Naive thymus-derived CD4-positive, alpha-beta T cell (primary cell): ENCODE data around the gene ZBTB20. TPM values are rescaled to one million over a fixed set of nuclear protein-coding genes. Genes with fewer than 3 reads are reported as not detected.

Source experiments
- ATAC-seq: fragments of 150-1000 bp; cut with Tn5 transposase; 2 replicates; pipeline ENCODE4 v1.10.0; 2021; ENCODE audit warnings: mild to moderate bottlenecking, moderate library complexity
- CTCF ChIA-PET: fragments of 350-600 bp; sonication (Branson Sonifier 250); formaldehyde crosslinking; loops from one replicate; lab custom pipeline; 2021; ENCODE audit warnings: antibody characterized with exemption; lab: Charles Lee
- POLR2A ChIA-PET: fragments of 350-600 bp; sonication (Branson Sonifier 250); formaldehyde crosslinking; loops from one replicate; lab custom pipeline; 2021; ENCODE audit warnings: antibody characterized with exemption, inconsistent platforms; lab: Charles Lee
- DNase-seq, 9 donors: peaks; one replicate each; pipeline versions ENCODE4 v3.0.0 to v3.0.0-alpha.2; 2020 to 2022; ENCODE audit warnings: mixed read lengths in 1 of 9
- H3K27ac ChIP-seq: one replicate; pipeline ENCODE4 v1.7.0; 2013; ENCODE audit warnings: mild to moderate bottlenecking, low read depth, low read length, moderate library complexity
- H3K27me3 ChIP-seq, 2 donors: one replicate each; pipeline ENCODE4 v1.7.0; 2013; ENCODE audit warnings: low read length in 2 of 2, mild to moderate bottlenecking in 2 of 2, moderate library complexity in 2 of 2; ENCODE audit not compliant: control insufficient read depth in 2 of 2, insufficient read depth in 2 of 2
- H3K36me3 ChIP-seq, 3 experiments: 1 replicate in 2 of 3; 2 replicates in 1 of 3; pipeline ENCODE4 v1.7.0; 2013; ENCODE audit warnings: low read length in 3 of 3, mild to moderate bottlenecking in 3 of 3, moderate library complexity in 1 of 3; ENCODE audit not compliant: insufficient read depth in 3 of 3, control insufficient read depth in 2 of 3
- H3K4me1 ChIP-seq, 2 donors: one replicate each; pipeline ENCODE4 v1.7.0; 2013; ENCODE audit warnings: low read length in 2 of 2, mild to moderate bottlenecking in 2 of 2, moderate library complexity in 1 of 2; ENCODE audit not compliant: control insufficient read depth in 2 of 2, insufficient read depth in 2 of 2
- H3K4me3 ChIP-seq: 2 replicates; pipeline ENCODE4 v1.7.0; 2013; ENCODE audit warnings: mild to moderate bottlenecking, low read length
- H3K9me3 ChIP-seq, 3 experiments: 1 replicate in 2 of 3; 2 replicates in 1 of 3; pipeline ENCODE4 v1.7.0; 2013; ENCODE audit warnings: low read length in 3 of 3; ENCODE audit not compliant: control insufficient read depth in 2 of 3
- H3K27ac Mint-ChIP-seq, 9 donors: one replicate each; pipeline ENCODE4 v1.8.0; 2020 to 2022; ENCODE audit warnings: mixed read lengths in 9 of 9, mild to moderate bottlenecking in 8 of 9, moderate library complexity in 5 of 9, inconsistent platforms in 2 of 9
- H3K27me3 Mint-ChIP-seq, 5 donors: one replicate each; pipeline ENCODE4 v1.8.0; 2021 to 2022; ENCODE audit warnings: mixed read lengths in 5 of 5, mild to moderate bottlenecking in 1 of 5
- H3K36me3 Mint-ChIP-seq, 5 donors: one replicate each; pipeline ENCODE4 v1.8.0; 2020 to 2022; ENCODE audit warnings: mixed read lengths in 5 of 5, mild to moderate bottlenecking in 3 of 5, inconsistent platforms in 1 of 5
- H3K4me1 Mint-ChIP-seq, 7 donors: one replicate each; pipeline ENCODE4 v1.8.0; 2020 to 2022; ENCODE audit warnings: mixed read lengths in 7 of 7, mild to moderate bottlenecking in 3 of 7, inconsistent platforms in 1 of 7
- H3K4me3 Mint-ChIP-seq, 10 donors: one replicate each; pipeline ENCODE4 v1.8.0; 2020 to 2022; ENCODE audit warnings: mild to moderate bottlenecking in 10 of 10, mixed read lengths in 10 of 10, moderate library complexity in 6 of 10, inconsistent platforms in 2 of 10
- H3K9me3 Mint-ChIP-seq, 11 donors: one replicate each; pipeline ENCODE4 v1.8.0; 2020 to 2022; ENCODE audit warnings: mixed read lengths in 11 of 11, mild to moderate bottlenecking in 4 of 11, inconsistent platforms in 1 of 11, moderate library complexity in 1 of 11
- intact Hi-C, 2 donors: fragments of 100-400 bp; cut with micrococcal nuclease; formaldehyde crosslinking; loops; one replicate each; pipeline ENCODE4 v1.15.1; 2023
- polyA plus RNA-seq, 2 donors: library from polyadenylated mRNA; unstranded; fragments of 300-500 nt; fragmentation: Illumina TruSeq; gene quantifications; one replicate each; pipeline ENCODE4 v1.2.3, GENCODE V29; 2021
- total RNA-seq, 6 experiments: library from RNA in 5 of 6; stranded (reverse) in 5 of 6; gene quantifications; 1 replicate in 5 of 6; 2 replicates in 1 of 6; pipeline ENCODE4 v1.2.3 and lab custom pipeline; 2021 to 2026

Gene ZBTB20
- total and polyA plus RNA-seq, 7 experiments from 2014 or later, result 14.9 to 69.5 (median 59.2) TPM

GRCh38 chr3:115100806-115101205 lies 46.3 kb downstream of the ZBTB20 start:
- intact Hi-C loops, result loop anchor here (1.0 to 2.0 kb wide), 2 partner anchors 18 to 46 kb away; partner anchors contain the start of gene ZBTB20 (in 2 of the 2)
- peaks cover 0 to 15% (median 4%) of the 10 kb centered on the region in 11 donors for H3K9me3 Mint-ChIP-seq
- no peak for ATAC-seq
- Histone ChIP-seq H3K27me3 (no peaks in the 10 kb centered on the region), H3K27ac (peak overlapping the region; percentile 62), H3K4me1 (peaks cover 9 to 11% of the 10 kb centered on the region in 2 donors), H3K36me3 (no peaks in the 10 kb centered on the region), H3K9me3 (no peaks in the 10 kb centered on the region), H3K4me3 (peak overlapping the region; percentile 57)
- H3K27ac Mint-ChIP-seq, result peak overlapping the region in 8 of 9 donors; percentile 83 to 96 (median 94)
- CTCF ChIA-PET, result interaction anchor here (1.1 to 1.7 kb wide), 3 partner anchors 9 to 65 kb away, joined by 4 to 12 read pairs (median 7); no protein-coding TSS in a partner anchor
- peaks cover 10 to 70% (median 62%) of the 10 kb centered on the region in 7 donors for H3K4me1 Mint-ChIP-seq
- peak overlapping the region; percentile 53 to 95 (median 86) for H3K4me3 Mint-ChIP-seq
- DNase-seq, result no peak
- POLR2A ChIA-PET, result interaction anchor here (0.7 to 5.6 kb wide), 11 partner anchors 16 to 885 kb away, joined by 3 to 100 read pairs (median 4); partner anchors contain the start of gene ZBTB20
- H3K27me3 Mint-ChIP-seq, result no peaks in the 10 kb centered on the region
- H3K36me3 Mint-ChIP-seq, result peaks cover 5 to 22% (median 20%) of the 10 kb centered on the region in 5 donors

- Mint-ChIP-seq H3K36me3 (peaks cover 5 to 21% (median 18%) of the 10 kb centered on the region in 5 donors), H3K27ac (peak overlapping the region; percentile 68 to 96 (median 94)), H3K9me3 (peaks cover 0 to 15% (median 4%) of the 10 kb centered on the region in 11 donors), H3K4me3 (peak overlapping the region; percentile 84 to 95 (median 87)), H3K4me1 (peaks cover 10 to 77% (median 67%) of the 10 kb centered on the region in 7 donors), H3K27me3 (no peaks in the 10 kb centered on the region)
- Histone ChIP-seq H3K27ac (peak overlapping the region; percentile 62), H3K4me1 (peaks cover 11 to 12% of the 10 kb centered on the region in 2 donors), H3K9me3 (no peaks in the 10 kb centered on the region), H3K27me3 (no peaks in the 10 kb centered on the region), H3K36me3 (no peaks in the 10 kb centered on the region), H3K4me3 (peak overlapping the region; percentile 57)
- ATAC-seq, result peak; percentile 93
- CTCF ChIA-PET, result interaction anchor here (0.6 to 1.7 kb wide), 5 partner anchors 8 to 276 kb away, joined by 3 to 12 read pairs (median 4); no protein-coding TSS in a partner anchor
- POLR2A ChIA-PET, result interaction anchor here (0.7 to 5.6 kb wide), 12 partner anchors 9 to 448 kb away, joined by 3 to 100 read pairs (median 4); partner anchors contain the start of gene ZBTB20
- intact Hi-C loops, result loop anchor here (1.0 to 10.0 kb wide), 3 partner anchors 19 to 275 kb away; partner anchors contain the start of gene ZBTB20 (in 2 of the 2)
- peak in 7 of 9 donors; percentile 56 to 77 (median 69) for DNase-seq
These were observed 47.0 kb downstream of the ZBTB20 start for GRCh38 chr3:115099986-115100571.

DNA sequence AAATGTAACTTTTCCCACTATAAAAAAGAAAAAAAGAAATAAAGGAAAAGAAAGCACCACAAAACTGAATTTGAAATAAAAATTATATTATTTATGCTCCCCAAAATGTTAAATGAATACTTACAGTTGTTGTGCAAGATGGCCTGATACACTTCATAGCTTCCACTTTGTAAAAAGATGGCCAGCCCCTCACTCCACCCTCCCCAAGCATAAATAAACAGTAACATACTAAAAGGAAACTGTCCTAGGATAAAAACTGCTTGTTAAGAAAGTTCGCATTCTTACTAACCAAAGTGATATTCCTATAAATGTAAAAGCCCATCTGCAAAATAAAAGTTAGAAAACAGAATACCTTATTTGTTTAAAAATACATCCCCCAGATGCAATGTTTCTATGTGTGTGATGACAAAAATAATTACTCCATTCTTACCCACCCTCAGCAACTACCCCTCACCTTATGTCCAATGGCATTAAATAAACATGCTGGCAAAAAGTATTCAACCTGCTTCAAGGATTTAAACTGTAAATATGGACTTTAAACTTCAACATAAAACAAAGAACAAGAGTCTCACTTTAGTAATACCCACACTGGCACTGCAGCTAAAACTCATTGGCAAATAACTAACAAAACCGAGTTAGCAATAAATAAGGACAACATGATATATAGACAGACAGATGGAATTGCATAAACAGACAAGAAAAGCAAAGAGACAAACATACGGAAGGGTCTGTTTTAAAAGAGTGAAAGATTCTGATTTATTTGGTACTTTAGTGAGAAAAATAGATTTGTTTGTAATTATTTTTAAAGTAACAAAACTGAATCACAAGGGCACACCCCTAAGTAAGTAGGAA lies 47.7 kb downstream of the ZBTB20 start:
- peaks cover 0 to 11% (median 4%) of the 10 kb centered on the region in 11 donors for H3K9me3 Mint-ChIP-seq
- Histone ChIP-seq H3K9me3 (no peaks in the 10 kb centered on the region), H3K4me3 (peak overlapping the region; percentile 57), H3K27ac (peak overlapping the region; percentile 62), H3K36me3 (no peaks in the 10 kb centered on the region), H3K27me3 (no peaks in the 10 kb centered on the region), H3K4me1 (peaks cover 11 to 14% of the 10 kb centered on the region in 2 donors)
- H3K4me3 Mint-ChIP-seq, result peak overlapping the region; percentile 84 to 95 (median 87)
- peaks cover under 1 to 16% (median 11%) of the 10 kb centered on the region in 5 donors for H3K36me3 Mint-ChIP-seq
- ChIA-PET CTCF (interaction anchor here (0.8 to 1.7 kb wide), 2 partner anchors 8 to 69 kb away, joined by 3 to 12 read pairs; no protein-coding TSS in a partner anchor), POLR2A (interaction anchor here (0.5 to 5.6 kb wide), 9 partner anchors 8 to 447 kb away, joined by 3 to 100 read pairs (median 4); partner anchors contain the start of gene ZBTB20)
- DNase-seq, result no peak
- H3K27ac Mint-ChIP-seq, result peak overlapping the region in 8 of 9 donors; percentile 83 to 96 (median 94)
- peaks cover 10 to 79% (median 69%) of the 10 kb centered on the region in 7 donors for H3K4me1 Mint-ChIP-seq
- no peaks in the 10 kb centered on the region for H3K27me3 Mint-ChIP-seq
- no peak for ATAC-seq
- intact Hi-C loops, result loop anchor here in 1 of 2 donors (10.0 kb wide), 1 partner anchor 275 kb away; no protein-coding TSS in a partner anchor

DNA sequence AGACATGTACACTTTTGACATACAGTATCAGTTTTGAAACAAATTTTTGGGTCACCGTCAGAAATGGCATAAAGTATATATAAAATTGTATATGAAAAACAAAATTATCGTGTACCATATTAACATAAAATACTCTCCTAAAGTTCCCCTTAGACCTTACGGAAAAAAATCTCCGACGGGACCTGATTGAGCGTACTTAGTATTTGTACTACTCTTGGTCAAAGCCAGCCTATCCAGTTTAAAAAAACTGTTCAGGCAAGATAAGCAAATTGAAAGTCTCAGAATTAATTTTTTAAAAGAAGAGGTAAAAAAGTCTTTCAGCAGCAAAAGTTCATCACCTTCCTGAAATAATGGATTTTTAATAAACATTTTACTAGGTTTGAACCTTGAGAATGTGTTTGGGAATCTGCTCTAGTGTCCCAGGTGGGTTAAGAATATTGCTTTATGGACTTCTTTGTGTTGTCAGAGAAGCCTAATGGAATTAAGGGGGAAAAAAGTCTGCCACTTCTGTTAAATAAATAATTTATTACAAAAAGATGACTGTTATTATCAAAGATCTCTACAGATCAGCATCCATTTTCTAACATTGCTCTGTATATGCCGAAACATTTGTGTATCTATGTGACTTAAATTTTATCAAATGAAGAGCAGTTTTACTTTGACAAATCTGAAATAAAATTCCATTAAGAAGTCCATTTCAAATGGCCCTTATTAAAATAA lies 48.6 kb downstream of the ZBTB20 start:
- H3K27me3 ChIP-seq, result no peaks in the 10 kb centered on the region
- ATAC-seq, result no peak

DNA sequence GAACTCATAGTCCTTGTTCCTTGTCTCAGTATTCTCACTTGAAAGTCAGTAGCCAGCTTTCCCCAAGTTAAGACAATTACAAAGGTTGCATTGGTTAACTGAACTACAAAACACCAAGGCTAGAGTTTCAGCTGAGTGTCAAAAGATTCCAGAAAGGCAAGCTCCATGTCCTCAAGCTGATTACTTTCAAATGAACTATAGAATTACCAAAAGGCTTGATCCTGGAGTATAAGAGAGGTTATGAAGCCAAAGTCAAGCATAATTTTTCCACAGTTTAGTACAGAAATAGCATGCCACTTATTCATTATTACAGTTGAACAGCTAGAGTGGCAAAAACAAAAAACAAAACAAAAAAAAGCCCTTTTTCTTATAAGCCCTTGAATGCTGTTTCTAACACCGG lies 51.9 kb downstream of the ZBTB20 start:
- no peak for DNase-seq
- Mint-ChIP-seq H3K36me3 (no peaks in the 10 kb centered on the region), H3K9me3 (peaks cover 0 to 2% (median 0%) of the 10 kb centered on the region in 11 donors), H3K27me3 (no peaks in the 10 kb centered on the region), H3K4me3 (no peak overlapping the region), H3K27ac (peak overlapping the region in 2 of 9 donors; percentile 23 to 37), H3K4me1 (peaks cover 12 to 81% (median 68%) of the 10 kb centered on the region in 7 donors)
- intact Hi-C loops, result loop anchor here in 1 of 2 donors (10.0 kb wide), 1 partner anchor 270 kb away; no protein-coding TSS in a partner anchor
- Histone ChIP-seq H3K27me3 (no peaks in the 10 kb centered on the region), H3K9me3 (no peaks in the 10 kb centered on the region), H3K36me3 (no peaks in the 10 kb centered on the region), H3K4me1 (peaks cover 0 to 14% of the 10 kb centered on the region in 2 donors), H3K27ac (no peak overlapping the region), H3K4me3 (no peak overlapping the region)
- ChIA-PET POLR2A (interaction anchor here (2.2 to 3.8 kb wide), 2 partner anchors 51 to 53 kb away, joined by 9 to 22 read pairs; partner anchors contain the start of gene ZBTB20), CTCF (interaction anchor here (0.6 to 6.2 kb wide), 5 partner anchors 43 to 511 kb away, joined by 3 to 48 read pairs (median 4); no protein-coding TSS in a partner anchor)
- no peak for ATAC-seq

More for the DNA sequence above, 48.6 kb downstream of the ZBTB20 start:
- peak overlapping the region in 5 of 9 donors; percentile 39 to 91 (median 54) for H3K27ac Mint-ChIP-seq
- H3K27ac ChIP-seq, result peak overlapping the region; percentile 29
- H3K27me3 Mint-ChIP-seq, result no peaks in the 10 kb centered on the region
- H3K9me3 Mint-ChIP-seq, result peaks cover 0 to 5% (median 0%) of the 10 kb centered on the region in 11 donors
- peaks cover 0 to 7% (median 6%) of the 10 kb centered on the region in 5 donors for H3K36me3 Mint-ChIP-seq
- no peak overlapping the region for H3K4me3 ChIP-seq
- ChIA-PET CTCF (no interaction called here), POLR2A (interaction anchor here (2.8 to 5.6 kb wide), 3 partner anchors 47 to 67 kb away, joined by 9 to 100 read pairs (median 22); partner anchors contain the start of gene ZBTB20)
- H3K4me1 Mint-ChIP-seq, result peaks cover 15 to 85% (median 75%) of the 10 kb centered on the region in 7 donors
- intact Hi-C loops, result loop anchor here in 1 of 2 donors (10.0 kb wide), 1 partner anchor 274 kb away; no protein-coding TSS in a partner anchor
- no peaks in the 10 kb centered on the region for H3K9me3 ChIP-seq
- H3K4me1 ChIP-seq, result peaks cover 11 to 14% of the 10 kb centered on the region in 2 donors
- DNase-seq, result no peak
- no peaks in the 10 kb centered on the region for H3K36me3 ChIP-seq
- H3K4me3 Mint-ChIP-seq, result peak overlapping the region in 7 of 10 donors; percentile 34 to 95 (median 88)
